ENCODE results near the gene DPP10.

DNA sequence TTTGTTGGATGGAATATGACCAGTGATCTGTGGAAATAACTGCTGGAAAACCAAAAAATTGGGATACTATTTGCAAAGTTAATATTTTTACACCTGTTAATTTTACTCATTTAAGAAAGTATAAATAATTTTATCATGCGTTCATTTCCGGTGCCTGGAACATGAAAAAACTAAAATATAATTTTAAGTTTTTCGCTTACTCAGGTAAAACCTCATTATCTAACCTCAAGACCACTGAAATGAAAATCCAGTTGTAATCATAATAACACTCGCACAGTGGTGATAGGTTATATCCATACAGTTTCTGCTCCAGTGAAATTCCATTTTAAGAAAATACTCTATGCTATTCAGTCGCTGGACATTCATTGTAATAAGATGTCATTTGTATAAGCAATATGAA is 517.9 kb downstream of the DPP10 start:
- no peak for TF ChIP-seq POLR2AphosphoS5 (IDR thresholded peaks at IDR 0.05; ENCODE audit: low read depth, low read length)
- no peak for TF ChIP-seq POLR2A (IDR thresholded peaks at IDR 0.05; ENCODE audit: low read depth, low read length)
- no peak for TF ChIP-seq TAF1 (IDR thresholded peaks at IDR 0.05; ENCODE audit: borderline replicate concordance, low read depth, low read length)
